GM18858 (cell line): ENCODE results near the gene KCNQ1.

Source experiments
- ATAC-seq: cut with Tn5 transposase; IDR thresholded peaks from one replicate; pipeline ENCODE4 v1.9.1; 2021; ENCODE audit not compliant: unreplicated experiment

Gene KCNQ1

GRCh38 chr11:2797121-2797711 lies 352.4 kb downstream of the KCNQ1 start:
- no peak for ATAC-seq

GRCh38 chr11:2797741-2798361 lies 353.0 kb downstream of the KCNQ1 start:
- no peak for ATAC-seq

DNA sequence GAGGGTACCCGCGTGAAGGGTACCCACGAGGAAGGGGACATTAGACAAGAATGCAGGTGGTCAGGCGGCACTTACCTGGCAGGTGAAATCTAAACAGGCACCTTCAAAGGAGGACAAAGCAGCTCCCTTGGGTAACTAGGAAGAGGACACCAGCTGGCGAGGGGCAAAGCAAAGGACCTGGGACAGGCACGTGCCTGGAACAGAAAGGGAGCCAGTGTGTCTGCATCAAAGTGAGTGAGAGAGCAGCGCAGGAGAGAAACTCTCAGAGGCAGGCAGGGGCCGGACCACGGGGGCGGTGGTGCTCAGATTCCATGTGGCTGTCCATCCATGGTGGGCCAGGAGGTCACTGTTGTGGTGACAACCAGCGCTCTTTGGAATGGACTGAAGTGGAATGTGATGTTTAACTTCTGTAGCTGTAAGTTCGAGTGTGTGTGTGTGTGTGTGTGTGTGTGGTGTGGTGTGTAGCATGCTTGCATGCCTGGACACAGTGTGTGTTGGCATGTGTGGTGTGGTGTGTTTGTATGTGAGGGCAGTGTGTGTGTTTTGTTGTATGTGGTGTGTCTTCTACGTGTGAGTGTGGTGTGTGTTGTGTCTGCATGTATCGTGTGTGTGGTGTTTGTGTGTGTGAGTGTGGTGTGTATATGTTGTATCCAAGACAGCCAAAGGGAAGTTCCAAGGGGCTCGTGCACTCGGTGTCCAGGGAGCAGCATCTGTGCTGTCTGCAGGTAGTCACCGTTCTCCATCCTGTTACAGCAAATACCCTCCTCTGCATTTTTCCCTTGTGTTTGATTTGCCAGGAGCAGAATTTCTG lies 354.3 kb downstream of the KCNQ1 start:
- no peak for ATAC-seq

- ATAC-seq, result no peak
Observed at GRCh38 chr11:2799881-2800654, 355.3 kb downstream of the KCNQ1 start.

GRCh38 chr11:2800655-2801531 lies 356.1 kb downstream of the KCNQ1 start:
- no peak for ATAC-seq

DNA sequence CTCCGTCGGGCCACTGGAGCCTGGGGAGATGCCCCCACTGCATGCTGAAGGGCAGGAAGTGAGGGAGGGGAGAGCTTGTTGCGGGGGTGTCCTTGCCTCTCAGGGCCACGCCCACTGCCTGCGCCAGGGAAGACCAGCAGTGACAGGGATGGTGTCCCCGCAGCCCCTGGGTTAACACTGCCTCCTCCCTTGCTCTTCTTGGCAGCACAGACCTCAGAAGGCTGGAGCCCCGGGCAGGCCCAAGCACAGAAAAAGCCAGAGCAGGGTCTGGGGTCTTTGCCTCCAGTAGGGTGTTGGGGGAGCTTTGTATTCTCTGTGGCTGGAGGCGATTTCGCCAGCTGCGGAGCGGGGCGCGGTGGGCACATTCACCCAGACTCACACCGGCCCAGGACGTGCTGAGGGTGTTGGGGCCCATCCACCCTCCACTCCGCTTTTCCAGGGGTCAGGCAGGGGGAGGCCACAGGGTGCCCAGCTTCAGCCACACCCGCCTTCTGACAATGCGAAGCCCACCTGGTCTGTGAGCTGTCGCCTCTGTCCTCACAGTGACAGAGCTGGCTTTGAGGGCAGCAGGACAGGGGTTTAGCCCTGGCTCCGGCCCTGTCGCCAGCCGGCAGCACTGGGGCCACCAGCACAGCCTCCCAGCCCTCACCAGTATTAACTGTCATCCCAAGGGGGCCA lies 357.0 kb downstream of the KCNQ1 start:
- no peak for ATAC-seq

DNA sequence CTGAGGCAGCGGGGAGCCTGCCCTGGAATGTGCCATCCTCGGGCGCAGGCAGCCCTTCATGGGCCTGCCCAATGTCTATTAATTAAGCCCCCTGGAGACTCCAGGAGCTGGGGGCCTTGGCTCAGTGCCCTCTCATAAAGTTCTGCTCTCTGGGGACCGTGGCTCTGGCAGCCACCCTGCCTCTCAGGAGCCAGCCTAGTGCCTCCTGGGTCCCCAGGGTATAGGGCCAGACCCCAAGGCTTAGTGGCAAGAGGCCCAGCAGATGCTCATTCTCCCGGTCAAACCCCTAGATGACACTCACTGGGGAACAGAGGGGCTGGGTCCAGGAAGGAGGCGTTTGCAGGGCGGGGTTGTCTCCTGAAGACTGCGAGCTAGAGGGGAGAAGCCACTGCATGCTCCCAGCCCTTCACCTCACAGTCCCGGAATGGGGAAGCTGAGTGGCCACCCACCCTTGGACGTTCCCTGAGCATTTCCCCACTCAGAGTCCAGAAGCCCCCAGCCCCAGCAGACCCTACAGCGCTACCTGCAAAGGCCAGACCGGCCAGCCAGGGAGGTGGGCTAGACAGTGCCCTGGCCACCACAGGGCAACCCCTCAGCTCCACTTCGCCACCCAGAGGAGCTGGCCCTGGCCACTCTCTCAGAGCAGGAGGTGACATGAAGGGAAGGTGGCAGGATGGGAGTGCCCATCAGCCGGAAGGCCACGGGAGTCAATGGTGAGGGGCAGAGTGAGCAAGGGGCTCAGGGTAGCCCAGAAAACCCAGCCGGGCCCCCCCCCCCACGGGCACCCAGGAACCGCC lies 357.8 kb downstream of the KCNQ1 start:
- ATAC-seq, result no peak

- no peak for ATAC-seq
Observed at GRCh38 chr11:2803186-2804091, 358.6 kb downstream of the KCNQ1 start.

DNA sequence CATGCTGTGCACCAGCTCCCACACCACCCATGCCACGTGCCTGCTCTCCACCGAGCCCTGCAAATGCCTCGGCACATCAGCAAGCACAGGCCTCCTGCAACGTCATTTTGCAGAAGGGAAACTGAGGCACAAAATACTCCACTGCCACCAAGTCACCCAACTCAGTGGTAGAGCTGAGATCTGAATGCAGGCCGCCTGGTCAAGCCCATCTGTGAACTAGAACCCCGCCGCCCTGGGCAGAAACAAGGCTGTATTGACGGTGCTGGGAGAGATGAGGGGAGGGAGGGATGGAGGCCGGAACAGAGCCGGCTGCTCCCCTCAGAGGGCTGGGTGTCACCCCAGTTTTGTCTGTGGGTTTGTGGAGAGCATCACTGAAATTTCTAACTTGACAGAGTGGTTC lies 359.4 kb downstream of the KCNQ1 start:
- no peak for ATAC-seq

GRCh38 chr11:2804701-2805387 lies 360.0 kb downstream of the KCNQ1 start:
- no peak for ATAC-seq

DNA sequence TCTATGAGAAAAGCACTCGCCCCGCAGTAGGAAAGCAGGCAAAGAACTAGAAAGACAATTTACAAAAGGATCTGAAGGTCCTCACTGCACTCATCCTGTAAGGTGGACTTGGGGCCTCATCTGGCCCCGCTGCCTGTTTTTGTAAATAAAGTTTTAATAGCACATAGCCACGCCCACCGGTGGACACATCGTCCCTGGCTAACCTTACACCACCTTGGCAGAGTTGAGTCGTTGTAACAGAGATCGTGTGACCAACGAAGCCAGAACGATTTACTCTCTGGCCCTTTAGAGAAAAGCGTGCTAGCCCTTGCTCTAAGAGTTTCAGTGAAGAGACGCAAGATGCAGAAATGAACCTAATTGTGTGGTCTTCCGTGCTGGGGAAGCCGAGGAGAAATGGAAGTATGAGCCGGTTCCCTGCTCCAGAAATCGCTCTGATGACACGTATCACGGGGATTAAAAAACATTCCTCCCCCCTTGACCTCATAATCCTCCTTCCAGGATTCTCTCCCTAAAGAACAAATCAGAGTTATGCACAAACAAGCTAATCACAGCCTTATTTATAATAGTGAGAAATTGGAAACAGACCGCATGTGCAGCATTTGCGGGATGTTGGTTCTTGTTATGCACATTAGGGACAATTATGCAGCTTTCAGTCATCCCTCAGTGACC lies 360.7 kb downstream of the KCNQ1 start:
- ATAC-seq, result no peak

GRCh38 chr11:2806351-2807024 lies 361.7 kb downstream of the KCNQ1 start:
- ATAC-seq, result no peak

GRCh38 chr11:2807025-2807681 lies 362.3 kb downstream of the KCNQ1 start:
- no peak for ATAC-seq

DNA sequence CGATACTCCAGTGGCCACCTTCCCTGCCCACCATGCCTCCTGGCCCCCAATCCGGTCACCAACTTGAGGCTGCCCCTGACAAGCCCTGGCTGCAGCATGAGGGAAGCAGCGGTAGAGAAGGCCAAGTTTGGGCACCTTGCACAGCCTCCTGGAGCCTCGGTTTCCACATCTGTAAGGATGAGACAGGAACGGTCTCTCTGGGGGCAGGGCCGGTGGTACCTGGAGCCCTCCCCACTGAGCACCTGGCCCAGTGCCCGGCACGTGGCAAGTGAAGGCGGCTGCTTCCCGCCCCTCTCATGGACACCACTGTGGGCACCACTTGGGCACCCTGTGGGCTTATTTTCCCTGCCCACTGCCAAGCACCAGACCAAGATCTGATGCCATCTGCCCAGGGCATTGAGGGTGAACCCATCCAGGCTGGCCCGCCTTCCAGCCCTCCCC lies 363.0 kb downstream of the KCNQ1 start:
- ATAC-seq, result no peak

DNA sequence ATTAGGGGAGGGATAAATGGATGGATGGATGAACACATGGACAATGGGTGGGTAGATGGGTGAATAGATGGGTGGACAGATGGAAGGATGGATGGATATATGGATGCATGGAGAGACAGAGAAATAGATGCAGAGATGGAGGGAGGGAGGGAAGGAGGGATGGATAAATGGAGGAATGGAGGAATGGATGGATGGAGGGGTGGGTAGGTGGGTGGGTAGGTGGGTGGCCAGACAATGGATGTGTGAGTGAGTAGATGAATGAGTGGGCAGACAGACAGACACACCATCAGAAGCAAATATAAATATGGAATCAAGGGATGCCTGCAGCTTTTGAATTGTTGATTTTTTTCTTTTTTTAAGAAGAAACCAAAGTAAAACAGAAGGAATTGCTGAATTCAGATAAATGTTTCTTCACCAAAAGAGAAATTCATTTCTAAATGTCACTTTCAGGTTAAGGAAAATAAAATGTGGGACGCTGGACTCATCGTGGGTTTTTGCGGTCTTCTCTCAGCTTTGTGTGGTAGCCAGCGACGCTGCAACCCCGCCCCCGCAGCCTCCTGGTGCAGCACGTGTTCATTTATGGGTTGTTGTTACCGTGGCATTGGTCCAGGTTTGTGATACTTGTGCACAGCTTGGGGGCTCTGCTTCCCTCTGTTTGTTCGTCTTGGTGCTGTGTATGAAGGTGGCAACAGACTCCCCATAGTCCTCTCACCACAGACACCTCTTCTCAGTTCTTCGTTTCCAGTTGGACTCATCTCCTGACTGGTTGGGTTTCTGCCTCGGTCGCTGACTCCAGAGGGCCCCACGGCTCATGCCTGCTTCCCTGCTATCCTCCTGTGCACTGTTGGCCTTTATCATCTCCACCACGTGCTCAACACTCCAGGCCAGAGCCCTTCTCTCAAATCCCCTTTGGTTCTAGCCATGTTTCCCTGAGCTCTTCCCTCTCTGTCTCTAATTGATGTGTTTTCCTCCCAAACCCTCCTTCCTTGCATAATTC lies 364.3 kb downstream of the KCNQ1 start:
- no peak for ATAC-seq
